ENCODE measurements around the gene DIP2C. TPM values are rescaled to one million over a fixed set of nuclear protein-coding genes. Genes with fewer than 3 reads are reported as not detected.
A peak's percentile ranks its signal among the peaks of the same experiment; 100 is the strongest.
"Not testable (repeated sequence)": the region's sequence is repeated elsewhere in the genome, so short reads cannot be mapped to it uniquely, and the experiment has no call there.

Gene DIP2C
- total RNA-seq, 1 donor from 2014 or later, result 52.6 TPM

DNA sequence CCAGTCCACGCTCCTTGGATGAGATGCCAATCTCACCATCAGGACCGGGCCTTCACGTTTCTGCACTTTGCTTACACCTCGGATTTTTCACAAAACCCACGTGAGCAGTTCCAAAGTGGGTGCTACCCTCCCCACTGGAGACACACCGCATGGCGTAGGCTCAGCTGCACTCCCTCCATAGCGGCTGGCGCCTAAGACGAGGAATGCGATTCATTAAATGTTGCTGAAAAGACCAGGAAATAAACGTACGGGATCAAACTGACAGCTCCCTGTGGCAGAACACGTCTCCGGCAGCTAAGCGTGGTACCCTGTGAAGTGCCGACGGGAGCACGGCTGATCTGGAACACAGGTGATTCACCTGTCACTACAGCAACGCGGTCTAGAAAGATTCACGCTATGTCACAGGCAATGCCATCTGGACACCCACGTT lies 209.0 kb downstream of the DIP2C start:
- Mint-ChIP-seq H3K9me3 (ENCODE audit: unreplicated experiment) (peaks cover 28% of the 10 kb centered on the region), H3K4me3 (ENCODE audit: unreplicated experiment) (no peak overlapping the region), H3K27me3 (ENCODE audit: unreplicated experiment) (peaks cover 19% of the 10 kb centered on the region), H3K27ac (ENCODE audit: unreplicated experiment) (no peak overlapping the region), H3K4me1 (ENCODE audit: low read depth, unreplicated experiment) (peaks cover 27% of the 10 kb centered on the region), H3K36me3 (ENCODE audit: unreplicated experiment) (peaks cover 18% of the 10 kb centered on the region)
- no peak for TF ChIP-seq CTCF (IDR thresholded peaks at IDR 0.05; ENCODE audit: partially characterized antibody, unreplicated experiment)
- no peak for DNase-seq

- not testable (repeated sequence) for H3K27ac Mint-ChIP-seq (ENCODE audit: unreplicated experiment)
These were observed 209.6 kb downstream of the DIP2C start for GRCh38 chr10:479706-480497.

GRCh38 chr10:478471-479245 lies 210.8 kb downstream of the DIP2C start:
- no peak for TF ChIP-seq CTCF (IDR thresholded peaks at IDR 0.05; ENCODE audit: partially characterized antibody, unreplicated experiment)
- Mint-ChIP-seq H3K4me1 (ENCODE audit: low read depth, unreplicated experiment) (peaks cover 27% of the 10 kb centered on the region), H3K4me3 (ENCODE audit: unreplicated experiment) (peak overlapping the region; percentile 42), H3K9me3 (ENCODE audit: unreplicated experiment) (peaks cover 34% of the 10 kb centered on the region), H3K27me3 (ENCODE audit: unreplicated experiment) (peaks cover 15% of the 10 kb centered on the region), H3K36me3 (ENCODE audit: unreplicated experiment) (peaks cover 27% of the 10 kb centered on the region), H3K27ac (ENCODE audit: unreplicated experiment) (peak overlapping the region; percentile 77)
- DNase-seq, result no peak

More at GRCh38 chr10:479706-480497, 209.6 kb downstream of the DIP2C start:
- Mint-ChIP-seq H3K36me3 (ENCODE audit: unreplicated experiment) (peaks cover 20% of the 10 kb centered on the region), H3K27me3 (ENCODE audit: unreplicated experiment) (peaks cover 19% of the 10 kb centered on the region), H3K4me1 (ENCODE audit: low read depth, unreplicated experiment) (peaks cover 29% of the 10 kb centered on the region), H3K9me3 (ENCODE audit: unreplicated experiment) (peaks cover 29% of the 10 kb centered on the region)
- DNase-seq; H3K4me3 Mint-ChIP-seq (ENCODE audit: unreplicated experiment): not testable (repeated sequence)

DNA sequence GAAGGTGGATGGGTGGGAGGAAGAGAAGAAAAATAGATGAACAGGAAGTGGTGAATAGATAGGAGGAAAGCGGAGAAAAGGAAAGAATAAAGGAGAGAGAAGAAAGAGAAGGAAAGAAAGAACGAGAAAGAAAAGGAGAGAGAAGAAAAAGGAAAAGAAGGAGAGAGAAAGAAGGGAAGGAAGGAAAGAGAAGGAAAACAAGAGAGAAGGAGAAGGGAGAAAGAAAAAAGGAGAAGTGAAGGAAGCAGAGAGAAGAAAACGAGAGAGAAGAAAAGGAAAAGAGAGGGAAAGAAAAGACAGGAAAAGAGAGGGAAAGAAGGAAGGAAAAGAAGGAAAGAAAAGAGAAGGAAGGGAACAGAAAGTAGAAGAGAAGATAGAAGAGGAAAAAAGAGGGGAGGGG lies 211.8 kb downstream of the DIP2C start:
- peaks cover 18% of the 10 kb centered on the region for H3K4me1 Mint-ChIP-seq (ENCODE audit: low read depth, unreplicated experiment)
- no peak for TF ChIP-seq CTCF (IDR thresholded peaks at IDR 0.05; ENCODE audit: partially characterized antibody, unreplicated experiment)
- H3K27ac Mint-ChIP-seq (ENCODE audit: unreplicated experiment), result no peak overlapping the region
- peaks cover 31% of the 10 kb centered on the region for H3K9me3 Mint-ChIP-seq (ENCODE audit: unreplicated experiment)
- peak overlapping the region; percentile 63 for H3K4me3 Mint-ChIP-seq (ENCODE audit: unreplicated experiment)
- peaks cover 11% of the 10 kb centered on the region for H3K27me3 Mint-ChIP-seq (ENCODE audit: unreplicated experiment)
- DNase-seq, result no peak
- peaks cover 31% of the 10 kb centered on the region for H3K36me3 Mint-ChIP-seq (ENCODE audit: unreplicated experiment)

DNA sequence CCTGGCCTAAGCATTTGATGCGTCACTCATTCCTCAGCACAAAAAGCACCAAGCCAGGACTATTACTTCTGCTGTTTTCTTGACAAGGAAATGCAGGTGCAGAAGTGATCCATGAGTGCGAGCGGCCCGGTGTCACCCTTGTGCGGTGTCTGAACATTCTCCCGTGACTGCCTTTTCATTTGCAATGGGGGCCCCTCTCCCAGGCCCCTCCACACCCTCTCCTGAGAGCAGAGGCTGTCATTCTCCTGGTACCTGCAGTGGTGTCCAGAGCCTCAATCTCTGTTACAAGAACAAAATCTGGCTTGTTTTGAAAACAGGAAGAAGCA lies 213.1 kb downstream of the DIP2C start:
- TF ChIP-seq CTCF (IDR thresholded peaks at IDR 0.05; ENCODE audit: partially characterized antibody, unreplicated experiment), result no peak
- no peak for DNase-seq
- Mint-ChIP-seq H3K36me3 (ENCODE audit: unreplicated experiment) (peaks cover 31% of the 10 kb centered on the region), H3K9me3 (ENCODE audit: unreplicated experiment) (peaks cover 29% of the 10 kb centered on the region), H3K4me1 (ENCODE audit: low read depth, unreplicated experiment) (peaks cover 17% of the 10 kb centered on the region), H3K27ac (ENCODE audit: unreplicated experiment) (peak overlapping the region; percentile 44), H3K27me3 (ENCODE audit: unreplicated experiment) (peaks cover 11% of the 10 kb centered on the region), H3K4me3 (ENCODE audit: unreplicated experiment) (no peak overlapping the region)

Data from glutamatergic neuron (in vitro differentiated cells).